HepG2 (cell line): Measurements from ENCODE around the gene NFE2L1. TPM values are rescaled to one million over a fixed set of nuclear protein-coding genes. Genes with fewer than 3 reads are reported as not detected.

Source experiments
- CBFB ChIP-seq: sonication (generic); formaldehyde crosslinking; IDR thresholded peaks from 2 replicates; pipeline ENCODE4 v1.4.0; 2020; ENCODE audit warnings: missing genetic modification reagents
- CBX5 ChIP-seq: sonication (generic); formaldehyde crosslinking; IDR thresholded peaks from 2 replicates; pipeline ENCODE4 v1.4.0; 2020; ENCODE audit warnings: missing genetic modification reagents, borderline replicate concordance
- DR1 ChIP-seq: sonication (generic); formaldehyde crosslinking; IDR thresholded peaks from 2 replicates; pipeline ENCODE4 v1.8.0; 2021; ENCODE audit warnings: mild to moderate bottlenecking, missing genetic modification reagents, inconsistent platforms
- FOXO1 ChIP-seq: sonication (generic); formaldehyde crosslinking; IDR thresholded peaks from 2 replicates; pipeline ENCODE4 v1.4.0; 2020; ENCODE audit warnings: missing genetic modification reagents
- GATAD2A ChIP-seq: IDR thresholded peaks from 2 replicates; pipeline ENCODE4 v1.6.1; 2016
- HMG20B ChIP-seq: conservative IDR thresholded peaks from 2 replicates; pipeline ENCODE4 v1.6.1; 2016; ENCODE audit warnings: missing genetic modification reagents, missing compliant biosample characterization
- MED8 ChIP-seq: sonication (generic); formaldehyde crosslinking; IDR thresholded peaks from 2 replicates; pipeline ENCODE4 v1.8.1; 2023; ENCODE audit warnings: mild to moderate bottlenecking, missing genetic modification reagents; ENCODE audit not compliant: insufficient replicate concordance
- MEIS2 ChIP-seq: sonication (generic); formaldehyde crosslinking; IDR thresholded peaks from 2 replicates; pipeline ENCODE4 v1.9.0; 2021; ENCODE audit warnings: mild to moderate bottlenecking, missing genetic modification reagents
- REPIN1 ChIP-seq: sonication (generic); formaldehyde crosslinking; IDR thresholded peaks from 2 replicates; pipeline ENCODE4 v1.8.0; 2022; ENCODE audit warnings: missing genetic modification reagents, low read depth, mild to moderate bottlenecking, borderline replicate concordance
- SIN3A ChIP-seq: IDR thresholded peaks from 2 replicates; pipeline ENCODE4 v1.6.1; 2011; ENCODE audit warnings: low read depth, mild to moderate bottlenecking, control low read depth, low read length, borderline replicate concordance
- SKI ChIP-seq: fragments of 450-650 bp; IDR thresholded peaks from one replicate; pipeline ENCODE4 v1.6.1; 2018; ENCODE audit warnings: mild to moderate bottlenecking; ENCODE audit not compliant: partially characterized antibody
- YY1 ChIP-seq: IDR thresholded peaks from 2 replicates; pipeline ENCODE4 v1.6.1; 2011; ENCODE audit warnings: low read length, low read depth, moderate library complexity, mild to moderate bottlenecking; ENCODE audit not compliant: insufficient read depth, insufficient replicate concordance
- ZKSCAN8 ChIP-seq: IDR thresholded peaks from 2 replicates; pipeline ENCODE4 v1.6.1; 2016; ENCODE audit warnings: borderline replicate concordance, missing genetic modification reagents, missing compliant biosample characterization
- ZMYM4 ChIP-seq: sonication (generic); formaldehyde crosslinking; IDR thresholded peaks from 2 replicates; pipeline ENCODE4 v1.8.1; 2023; ENCODE audit warnings: mild to moderate bottlenecking, missing genetic modification reagents
- ZNF883 ChIP-seq: sonication (generic); formaldehyde crosslinking; IDR thresholded peaks from 2 replicates; pipeline ENCODE4 v1.5.1; 2020; ENCODE audit warnings: mild to moderate bottlenecking, missing genetic modification reagents; ENCODE audit errors: not compliant biosample characterization
- polyA plus RNA-seq, 8 experiments: library from polyadenylated mRNA; depleted of rRNA in 3 of 8; stranded (reverse) in 7 of 8; unstranded in 1 of 8; fragments of >200 nt; fragmentation: Illumina TruSeq in 4 of 8; extraction: Trizol in 4 of 8; gene quantifications; 2 replicates each; pipeline versions ENCODE4 v1.2.1 to v1.2.3, GENCODE V29; 2011 to 2016; ENCODE audit warnings: low read depth in 4 of 8, missing spikeins in 1 of 8, mixed read lengths in 1 of 8; ENCODE audit not compliant: insufficient read depth in 1 of 8
- total RNA-seq, 5 experiments: library from RNA; depleted of rRNA; stranded (reverse); fragments of >200 nt; fragmentation: Illumina TruSeq; extraction: Trizol; gene quantifications; 2 replicates each; pipeline ENCODE4 v1.2.3, GENCODE V29; 2016; ENCODE audit warnings: low read depth in 1 of 5
- TF ChIP-seq, protein P1 (sequence below): sonication (generic); formaldehyde crosslinking; IDR thresholded peaks from 2 replicates; pipeline ENCODE4 v1.4.0; 2020; ENCODE audit warnings: mild to moderate bottlenecking, missing genetic modification reagents
- TF ChIP-seq, protein P2 (sequence below): sonication (generic); formaldehyde crosslinking; IDR thresholded peaks from 2 replicates; pipeline ENCODE4 v1.5.1; 2020; ENCODE audit warnings: missing genetic modification reagents, mild to moderate bottlenecking, borderline replicate concordance
- TF ChIP-seq, protein P3 (sequence below): sonication (generic); formaldehyde crosslinking; IDR thresholded peaks from 2 replicates; pipeline ENCODE4 v1.8.0; 2022; ENCODE audit warnings: mild to moderate bottlenecking, missing genetic modification reagents, borderline replicate concordance
- TF ChIP-seq, protein P4 (sequence below): IDR thresholded peaks from 2 replicates; pipeline ENCODE4 v1.6.1; 2016; ENCODE audit warnings: mild to moderate bottlenecking
- TF ChIP-seq, protein P5 (sequence below): sonication (generic); formaldehyde crosslinking; IDR thresholded peaks from 2 replicates; pipeline ENCODE4 v1.5.0; 2020; ENCODE audit warnings: missing genetic modification reagents
- TF ChIP-seq, protein P6 (sequence below): sonication (generic); formaldehyde crosslinking; IDR thresholded peaks from 2 replicates; pipeline ENCODE4 v1.9.0; 2021; ENCODE audit warnings: missing genetic modification reagents, borderline replicate concordance

NFE2L1 gene
- total and polyA plus RNA-seq, 2 of the 13 experiments (the other 11 are each of a cell fraction or from before 2014, with no cell fraction given) = 67.0 to 234 TPM

DNA sequence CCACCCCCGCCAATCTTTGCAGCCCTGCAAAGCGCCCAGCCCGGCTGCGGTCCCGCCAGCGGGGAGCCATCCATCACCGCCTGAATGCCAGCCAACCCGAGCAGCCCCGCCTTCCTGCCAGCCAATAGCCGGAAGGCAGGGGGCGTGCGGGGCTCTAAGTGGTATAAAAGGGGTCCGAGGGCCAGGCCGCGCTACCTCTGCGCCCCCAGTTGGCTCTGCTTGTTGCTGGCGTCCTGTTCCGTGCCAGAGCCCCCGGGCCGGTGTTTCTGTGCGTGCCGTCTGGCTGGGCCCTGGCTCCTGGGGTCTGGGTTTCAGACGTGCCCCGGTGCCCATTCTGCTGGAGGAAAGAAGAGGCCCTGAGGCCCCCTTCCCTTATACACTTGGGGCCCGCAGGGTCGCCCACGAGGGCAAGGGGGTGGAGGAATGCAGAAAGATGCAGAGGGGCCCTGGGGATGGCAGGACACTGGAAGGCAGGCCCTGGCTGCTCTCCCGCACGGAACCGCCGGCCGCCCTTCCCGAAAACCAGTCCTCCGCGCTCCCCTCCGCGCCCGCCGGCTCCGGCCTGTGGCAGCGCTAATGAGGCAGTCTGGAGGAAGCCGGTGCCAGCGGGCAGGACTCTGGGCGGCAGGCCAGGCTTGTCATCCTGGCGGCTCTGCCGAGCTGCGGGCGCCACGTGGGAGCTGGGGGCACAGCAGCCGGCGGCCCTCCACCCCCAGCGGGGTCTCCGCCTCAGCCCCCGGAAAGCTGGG is 24.6 kb upstream of the NFE2L1 start (continued):
- TF ChIP-seq, protein P1, sequence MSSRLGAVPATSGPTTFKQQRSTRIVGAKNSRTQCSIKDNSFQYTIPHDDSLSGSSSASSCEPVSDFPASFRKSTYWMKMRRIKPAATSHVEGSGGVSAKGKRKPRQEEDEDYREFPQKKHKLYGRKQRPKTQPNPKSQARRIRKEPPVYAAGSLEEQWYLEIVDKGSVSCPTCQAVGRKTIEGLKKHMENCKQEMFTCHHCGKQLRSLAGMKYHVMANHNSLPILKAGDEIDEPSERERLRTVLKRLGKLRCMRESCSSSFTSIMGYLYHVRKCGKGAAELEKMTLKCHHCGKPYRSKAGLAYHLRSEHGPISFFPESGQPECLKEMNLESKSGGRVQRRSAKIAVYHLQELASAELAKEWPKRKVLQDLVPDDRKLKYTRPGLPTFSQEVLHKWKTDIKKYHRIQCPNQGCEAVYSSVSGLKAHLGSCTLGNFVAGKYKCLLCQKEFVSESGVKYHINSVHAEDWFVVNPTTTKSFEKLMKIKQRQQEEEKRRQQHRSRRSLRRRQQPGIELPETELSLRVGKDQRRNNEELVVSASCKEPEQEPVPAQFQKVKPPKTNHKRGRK (CRISPR knock-in tag) = no peak
- TF ChIP-seq HMG20B (CRISPR knock-in tag) (no peak), ZKSCAN8 (CRISPR knock-in tag) (no peak), ZMYM4 (no peak), CBFB (CRISPR knock-in tag) (no peak), MED8 (no peak), FOXO1 (CRISPR knock-in tag) (no peak), REPIN1 (CRISPR knock-in tag) (no peak), GATAD2A (CRISPR knock-in tag) (no peak), CBX5 (CRISPR knock-in tag) (no peak), SIN3A (peak; percentile 49; the same call in 1 of the 2 replicates), YY1 (peak; percentile 31), MEIS2 (no peak), DR1 (no peak), ZNF883 (CRISPR knock-in tag) (no peak), SKI (no peak)
- TF ChIP-seq, protein P2, sequence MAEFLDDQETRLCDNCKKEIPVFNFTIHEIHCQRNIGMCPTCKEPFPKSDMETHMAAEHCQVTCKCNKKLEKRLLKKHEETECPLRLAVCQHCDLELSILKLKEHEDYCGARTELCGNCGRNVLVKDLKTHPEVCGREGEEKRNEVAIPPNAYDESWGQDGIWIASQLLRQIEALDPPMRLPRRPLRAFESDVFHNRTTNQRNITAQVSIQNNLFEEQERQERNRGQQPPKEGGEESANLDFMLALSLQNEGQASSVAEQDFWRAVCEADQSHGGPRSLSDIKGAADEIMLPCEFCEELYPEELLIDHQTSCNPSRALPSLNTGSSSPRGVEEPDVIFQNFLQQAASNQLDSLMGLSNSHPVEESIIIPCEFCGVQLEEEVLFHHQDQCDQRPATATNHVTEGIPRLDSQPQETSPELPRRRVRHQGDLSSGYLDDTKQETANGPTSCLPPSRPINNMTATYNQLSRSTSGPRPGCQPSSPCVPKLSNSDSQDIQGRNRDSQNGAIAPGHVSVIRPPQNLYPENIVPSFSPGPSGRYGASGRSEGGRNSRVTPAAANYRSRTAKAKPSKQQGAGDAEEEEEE = no peak
- TF ChIP-seq, protein P3, sequence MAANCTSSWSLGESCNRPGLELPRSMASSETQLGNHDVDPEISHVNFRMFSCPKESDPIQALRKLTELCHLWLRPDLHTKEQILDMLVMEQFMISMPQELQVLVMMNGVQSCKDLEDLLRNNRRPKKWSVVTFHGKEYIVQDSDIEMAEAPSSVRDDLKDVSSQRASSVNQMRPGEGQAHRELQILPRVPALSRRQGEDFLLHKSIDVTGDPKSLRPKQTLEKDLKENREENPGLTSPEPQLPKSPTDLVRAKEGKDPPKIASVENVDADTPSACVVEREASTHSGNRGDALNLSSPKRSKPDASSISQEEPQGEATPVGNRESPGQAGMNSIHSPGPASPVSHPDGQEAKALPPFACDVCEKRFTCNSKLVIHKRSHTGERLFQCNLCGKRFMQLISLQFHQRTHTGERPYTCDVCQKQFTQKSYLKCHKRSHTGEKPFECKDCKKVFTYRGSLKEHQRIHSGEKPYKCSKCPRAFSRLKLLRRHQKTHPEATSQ (CRISPR knock-in tag) = no peak
- TF ChIP-seq, protein P4, sequence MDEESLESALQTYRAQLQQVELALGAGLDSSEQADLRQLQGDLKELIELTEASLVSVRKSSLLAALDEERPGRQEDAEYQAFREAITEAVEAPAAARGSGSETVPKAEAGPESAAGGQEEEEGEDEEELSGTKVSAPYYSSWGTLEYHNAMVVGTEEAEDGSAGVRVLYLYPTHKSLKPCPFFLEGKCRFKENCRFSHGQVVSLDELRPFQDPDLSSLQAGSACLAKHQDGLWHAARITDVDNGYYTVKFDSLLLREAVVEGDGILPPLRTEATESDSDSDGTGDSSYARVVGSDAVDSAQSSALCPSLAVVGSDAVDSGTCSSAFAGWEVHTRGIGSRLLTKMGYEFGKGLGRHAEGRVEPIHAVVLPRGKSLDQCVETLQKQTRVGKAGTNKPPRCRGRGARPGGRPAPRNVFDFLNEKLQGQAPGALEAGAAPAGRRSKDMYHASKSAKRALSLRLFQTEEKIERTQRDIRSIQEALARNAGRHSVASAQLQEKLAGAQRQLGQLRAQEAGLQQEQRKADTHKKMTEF (CRISPR knock-in tag) = peak; percentile 40; the same call in 1 of the 2 replicates
- TF ChIP-seq, protein P5, sequence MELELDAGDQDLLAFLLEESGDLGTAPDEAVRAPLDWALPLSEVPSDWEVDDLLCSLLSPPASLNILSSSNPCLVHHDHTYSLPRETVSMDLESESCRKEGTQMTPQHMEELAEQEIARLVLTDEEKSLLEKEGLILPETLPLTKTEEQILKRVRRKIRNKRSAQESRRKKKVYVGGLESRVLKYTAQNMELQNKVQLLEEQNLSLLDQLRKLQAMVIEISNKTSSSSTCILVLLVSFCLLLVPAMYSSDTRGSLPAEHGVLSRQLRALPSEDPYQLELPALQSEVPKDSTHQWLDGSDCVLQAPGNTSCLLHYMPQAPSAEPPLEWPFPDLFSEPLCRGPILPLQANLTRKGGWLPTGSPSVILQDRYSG (CRISPR knock-in tag) = no peak
- TF ChIP-seq, protein P6, sequence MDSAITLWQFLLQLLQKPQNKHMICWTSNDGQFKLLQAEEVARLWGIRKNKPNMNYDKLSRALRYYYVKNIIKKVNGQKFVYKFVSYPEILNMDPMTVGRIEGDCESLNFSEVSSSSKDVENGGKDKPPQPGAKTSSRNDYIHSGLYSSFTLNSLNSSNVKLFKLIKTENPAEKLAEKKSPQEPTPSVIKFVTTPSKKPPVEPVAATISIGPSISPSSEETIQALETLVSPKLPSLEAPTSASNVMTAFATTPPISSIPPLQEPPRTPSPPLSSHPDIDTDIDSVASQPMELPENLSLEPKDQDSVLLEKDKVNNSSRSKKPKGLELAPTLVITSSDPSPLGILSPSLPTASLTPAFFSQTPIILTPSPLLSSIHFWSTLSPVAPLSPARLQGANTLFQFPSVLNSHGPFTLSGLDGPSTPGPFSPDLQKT (CRISPR knock-in tag) = no peak
